Astrocyte of the hippocampus (primary cell): ENCODE results near the gene SNX11.
A peak's percentile ranks its signal among the peaks of the same experiment; 100 is the strongest.

ENCODE experiments used
- DNase-seq: peaks from one replicate; pipeline ENCODE4 v3.0.0; 2011; ENCODE audit warnings: low read depth, low spot score

SNX11 gene

GRCh38 chr17:48095611-48096010 is 12.0 kb upstream of the SNX11 start:
- DNase-seq = no peak

- peak; percentile 52 for DNase-seq
These were observed 7.4 kb upstream of the SNX11 start for GRCh38 chr17:48100160-48100559.

GRCh38 chr17:48100591-48101011 is 7.0 kb upstream of the SNX11 start:
- DNase-seq = peak; percentile 81

GRCh38 chr17:48101012-48101720 is 6.4 kb upstream of the SNX11 start, which contains the start of gene CBX1:
TSS of gene CBX1 (minus strand) at chr17:48101478. CDS start at chr17:48077004, 24,474 bp downstream.
- DNase-seq = peak; percentile 98

- DNase-seq = no peak
These were observed 5.4 kb upstream of the SNX11 start for GRCh38 chr17:48102043-48102750.

- DNase-seq = no peak
These were observed 4.5 kb upstream of the SNX11 start for GRCh38 chr17:48102798-48103715.

GRCh38 chr17:48104440-48104839 is 3.1 kb upstream of the SNX11 start:
- no peak for DNase-seq

- DNase-seq = no peak
These were observed 797 bp upstream of the SNX11 start for GRCh38 chr17:48106802-48107136.

- DNase-seq = no peak
These were observed 3.2 kb downstream of the SNX11 start for GRCh38 chr17:48110761-48111160.

GRCh38 chr17:48111937-48112241 is 4.3 kb downstream of the SNX11 start:
- DNase-seq = no peak

GRCh38 chr17:48113201-48113676 is 5.7 kb downstream of the SNX11 start:
- no peak for DNase-seq

GRCh38 chr17:48121923-48122664 is 14.5 kb downstream of the SNX11 start:
- no peak for DNase-seq

- no peak for DNase-seq
These were observed 15.1 kb downstream of the SNX11 start for GRCh38 chr17:48122665-48123045.

- DNase-seq = no peak
These were observed 15.5 kb downstream of the SNX11 start for GRCh38 chr17:48123111-48123510.

GRCh38 chr17:48123776-48124388 is 16.3 kb downstream of the SNX11 start:
- no peak for DNase-seq

- no peak for DNase-seq
These were observed 18.4 kb downstream of the SNX11 start for GRCh38 chr17:48125829-48126531.

- DNase-seq = no peak
These were observed 18.9 kb downstream of the SNX11 start for GRCh38 chr17:48126532-48126850.

- peak; percentile 55 for DNase-seq
These were observed 19.9 kb downstream of the SNX11 start for GRCh38 chr17:48127371-48128051.

GRCh38 chr17:48128400-48128799 is 20.8 kb downstream of the SNX11 start:
- DNase-seq = no peak

- no peak for DNase-seq
These were observed 22.4 kb downstream of the SNX11 start for GRCh38 chr17:48129981-48130380.
